HEK293 (cell line): ENCODE measurements around the gene SECTM1.
A peak's percentile ranks its signal among the peaks of the same experiment; 100 is the strongest.

ENCODE experiments used
- CTCF ChIA-PET: fragments of 350-600 bp; formaldehyde crosslinking; extraction: SDS; loops from one replicate; lab custom pipeline; 2021; ENCODE audit warnings: antibody characterized with exemption; lab: Yijun Ruan, JAX
- POLR2A ChIA-PET: fragments of 300-600 bp; formaldehyde crosslinking; extraction: SDS; loops from one replicate; lab custom pipeline; 2020; ENCODE audit warnings: antibody characterized with exemption, inconsistent platforms; lab: Yijun Ruan, JAX
- H3K27ac ChIP-seq: fragments of 200-500 bp; sonication (Bioruptor generic); 2 replicates; pipeline ENCODE4 v1.5.1; 2014; ENCODE audit warnings: low read depth, low read length, control low read depth, inconsistent platforms; ENCODE audit errors: extremely low read depth
- H3K36me3 ChIP-seq, 2 experiments: fragments of 200-500 bp in 1 of 2; sonication (Bioruptor generic) in 1 of 2; 1 replicate in 1 of 2; 2 replicates in 1 of 2; pipeline ENCODE4 v1.5.1; 2014 to 2017; ENCODE audit warnings: inconsistent platforms in 2 of 2, low read length in 2 of 2; ENCODE audit not compliant: control insufficient read depth in 2 of 2, insufficient read depth in 1 of 2
- H3K4me1 ChIP-seq: fragments of 200-500 bp; sonication (Bioruptor generic); 2 replicates; pipeline ENCODE4 v1.5.1; 2014; ENCODE audit warnings: mild to moderate bottlenecking, low read length, inconsistent platforms; ENCODE audit not compliant: control insufficient read depth, insufficient read depth
- H3K4me3 ChIP-seq: 2 replicates; pipeline ENCODE4 v1.5.1; 2011; ENCODE audit warnings: low read depth, mild to moderate bottlenecking, control low read depth, low read length, moderate library complexity
- H3K9me3 ChIP-seq: fragments of 200-500 bp; sonication (Bioruptor generic); 2 replicates; pipeline ENCODE4 v1.5.1; 2014; ENCODE audit warnings: low read depth, low read length, inconsistent platforms; ENCODE audit not compliant: control insufficient read depth, insufficient read depth
- BCL11A ChIP-seq: fragments of 450-650 bp; formaldehyde crosslinking; IDR thresholded peaks from 2 replicates; pipeline ENCODE4 v1.5.1; 2016; ENCODE audit warnings: low read depth, missing biosample characterization, missing genetic modification characterization
- EGR2 ChIP-seq: fragments of 450-650 bp; formaldehyde crosslinking; IDR thresholded peaks from 2 replicates; pipeline ENCODE4 v1.5.1; 2016; ENCODE audit warnings: low read depth, missing biosample characterization, missing genetic modification characterization
- HIC1 ChIP-seq: fragments of 450-650 bp; formaldehyde crosslinking; IDR thresholded peaks from 2 replicates; pipeline ENCODE4 v1.5.1; 2016; ENCODE audit warnings: missing biosample characterization, missing genetic modification characterization
- KLF9 ChIP-seq: fragments of 450-650 bp; formaldehyde crosslinking; IDR thresholded peaks from 2 replicates; pipeline ENCODE4 v1.5.1; 2016; ENCODE audit warnings: missing biosample characterization, missing genetic modification characterization, low read depth
- OSR2 ChIP-seq: fragments of 450-650 bp; formaldehyde crosslinking; IDR thresholded peaks from 2 replicates; pipeline ENCODE4 v1.5.1; 2016; ENCODE audit warnings: missing biosample characterization, missing genetic modification characterization
- REPIN1 ChIP-seq: fragments of 450-650 bp; formaldehyde crosslinking; IDR thresholded peaks from 2 replicates; pipeline ENCODE4 v1.5.1; 2017; ENCODE audit warnings: missing biosample characterization, missing genetic modification characterization, low read depth
- WT1 ChIP-seq: fragments of 450-650 bp; formaldehyde crosslinking; IDR thresholded peaks from 2 replicates; pipeline ENCODE4 v1.5.1; 2016; ENCODE audit warnings: missing biosample characterization, missing genetic modification characterization
- ZBTB17 ChIP-seq: fragments of 450-650 bp; formaldehyde crosslinking; IDR thresholded peaks from 2 replicates; pipeline ENCODE4 v1.5.1; 2016; ENCODE audit warnings: missing biosample characterization, missing genetic modification characterization
- ZBTB21 ChIP-seq: fragments of 450-650 bp; formaldehyde crosslinking; IDR thresholded peaks from 2 replicates; pipeline ENCODE4 v1.5.1; 2017; ENCODE audit warnings: missing biosample characterization, missing genetic modification characterization
- ZFHX2 ChIP-seq: fragments of 450-650 bp; formaldehyde crosslinking; conservative IDR thresholded peaks from 2 replicates; pipeline ENCODE4 v1.5.1; 2016; ENCODE audit warnings: missing biosample characterization, missing genetic modification characterization
- ZNF19 ChIP-seq: fragments of 450-650 bp; formaldehyde crosslinking; IDR thresholded peaks from 2 replicates; pipeline ENCODE4; 2016; ENCODE audit warnings: missing biosample characterization, missing genetic modification characterization, low read depth
- ZNF24 ChIP-seq: fragments of 450-650 bp; formaldehyde crosslinking; IDR thresholded peaks from 2 replicates; pipeline ENCODE4 v1.5.1; 2016; ENCODE audit warnings: missing biosample characterization, missing genetic modification characterization
- ZNF366 ChIP-seq: fragments of 450-650 bp; formaldehyde crosslinking; conservative IDR thresholded peaks from 2 replicates; pipeline ENCODE4 v1.5.1; 2016; ENCODE audit warnings: missing biosample characterization, missing genetic modification characterization
- ZNF394 ChIP-seq: fragments of 450-650 bp; formaldehyde crosslinking; IDR thresholded peaks from 2 replicates; pipeline ENCODE4 v1.5.1; 2016; ENCODE audit warnings: missing biosample characterization, missing genetic modification characterization, mild to moderate bottlenecking, moderate library complexity, borderline replicate concordance
- ZNF398 ChIP-seq: fragments of 450-650 bp; formaldehyde crosslinking; IDR thresholded peaks from 2 replicates; pipeline ENCODE4 v1.5.1; 2017; ENCODE audit warnings: missing biosample characterization, missing genetic modification characterization
- ZNF48 ChIP-seq: fragments of 450-650 bp; formaldehyde crosslinking; IDR thresholded peaks from 2 replicates; pipeline ENCODE4 v1.5.1; 2016; ENCODE audit warnings: missing biosample characterization, missing genetic modification characterization
- ZNF501 ChIP-seq: fragments of 450-650 bp; formaldehyde crosslinking; IDR thresholded peaks from 2 replicates; pipeline ENCODE4 v1.5.1; 2016; ENCODE audit warnings: missing biosample characterization, missing genetic modification characterization
- ZNF76 ChIP-seq: fragments of 450-650 bp; formaldehyde crosslinking; IDR thresholded peaks from 2 replicates; pipeline ENCODE4; 2016; ENCODE audit warnings: low read depth, missing biosample characterization, missing genetic modification characterization, borderline replicate concordance
- TF ChIP-seq, protein P1 (sequence below): fragments of 450-650 bp; formaldehyde crosslinking; IDR thresholded peaks from 2 replicates; pipeline ENCODE4 v1.5.1; 2017; ENCODE audit warnings: missing biosample characterization, missing genetic modification characterization
- TF ChIP-seq, protein P2 (sequence below): fragments of 450-650 bp; formaldehyde crosslinking; IDR thresholded peaks from 2 replicates; pipeline ENCODE4 v1.5.1; 2016; ENCODE audit warnings: missing biosample characterization, missing genetic modification characterization

Gene SECTM1

DNA sequence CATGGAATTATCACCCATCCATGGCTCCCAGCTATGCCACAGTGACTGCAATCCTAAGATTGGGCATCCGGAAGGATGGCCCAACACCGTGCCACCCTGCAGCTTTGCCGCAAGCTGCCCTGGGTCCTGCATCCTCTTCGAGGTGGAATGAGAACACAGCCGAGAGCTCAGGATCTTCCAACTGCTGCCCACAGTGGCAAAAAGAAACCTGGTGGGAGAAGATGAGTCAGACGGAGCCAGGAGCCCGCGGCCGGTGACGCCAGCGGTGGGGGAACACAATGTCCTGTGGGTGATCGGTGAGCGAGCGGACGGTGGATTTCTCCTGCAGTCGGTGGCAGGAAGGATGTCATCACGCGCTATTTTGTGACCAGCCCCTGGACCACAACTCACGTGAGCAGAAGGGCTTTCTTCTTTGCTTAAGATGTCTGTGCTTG lies 36.3 kb downstream of the SECTM1 start (continued):
- TF ChIP-seq ZNF398 (peak; percentile 93), ZBTB21 (tag by site-specific recombination) (peak; percentile 37; the same call in 1 of the 2 replicates), HIC1 (peak; percentile 88), ZFHX2 (tag by site-specific recombination) (peak; percentile 49), ZBTB17 (tag by site-specific recombination) (peak; percentile 91), OSR2 (tag by site-specific recombination) (peak; percentile 57; the same call in 1 of the 2 replicates), EGR2 (tag by site-specific recombination) (peak; percentile 46; the same call in 1 of the 2 replicates), ZNF366 (tag by site-specific recombination) (peak; percentile 84), BCL11A (0 out of 2 replicates have a peak, but pooled peaks have one; percentile 14)
- TF ChIP-seq, protein P1, sequence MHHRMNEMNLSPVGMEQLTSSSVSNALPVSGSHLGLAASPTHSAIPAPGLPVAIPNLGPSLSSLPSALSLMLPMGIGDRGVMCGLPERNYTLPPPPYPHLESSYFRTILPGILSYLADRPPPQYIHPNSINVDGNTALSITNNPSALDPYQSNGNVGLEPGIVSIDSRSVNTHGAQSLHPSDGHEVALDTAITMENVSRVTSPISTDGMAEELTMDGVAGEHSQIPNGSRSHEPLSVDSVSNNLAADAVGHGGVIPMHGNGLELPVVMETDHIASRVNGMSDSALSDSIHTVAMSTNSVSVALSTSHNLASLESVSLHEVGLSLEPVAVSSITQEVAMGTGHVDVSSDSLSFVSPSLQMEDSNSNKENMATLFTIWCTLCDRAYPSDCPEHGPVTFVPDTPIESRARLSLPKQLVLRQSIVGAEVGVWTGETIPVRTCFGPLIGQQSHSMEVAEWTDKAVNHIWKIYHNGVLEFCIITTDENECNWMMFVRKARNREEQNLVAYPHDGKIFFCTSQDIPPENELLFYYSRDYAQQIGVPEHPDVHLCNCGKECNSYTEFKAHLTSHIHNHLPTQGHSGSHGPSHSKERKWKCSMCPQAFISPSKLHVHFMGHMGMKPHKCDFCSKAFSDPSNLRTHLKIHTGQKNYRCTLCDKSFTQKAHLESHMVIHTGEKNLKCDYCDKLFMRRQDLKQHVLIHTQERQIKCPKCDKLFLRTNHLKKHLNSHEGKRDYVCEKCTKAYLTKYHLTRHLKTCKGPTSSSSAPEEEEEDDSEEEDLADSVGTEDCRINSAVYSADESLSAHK (tag by site-specific recombination), result peak; percentile 9; the same call in 1 of the 2 replicates

DNA sequence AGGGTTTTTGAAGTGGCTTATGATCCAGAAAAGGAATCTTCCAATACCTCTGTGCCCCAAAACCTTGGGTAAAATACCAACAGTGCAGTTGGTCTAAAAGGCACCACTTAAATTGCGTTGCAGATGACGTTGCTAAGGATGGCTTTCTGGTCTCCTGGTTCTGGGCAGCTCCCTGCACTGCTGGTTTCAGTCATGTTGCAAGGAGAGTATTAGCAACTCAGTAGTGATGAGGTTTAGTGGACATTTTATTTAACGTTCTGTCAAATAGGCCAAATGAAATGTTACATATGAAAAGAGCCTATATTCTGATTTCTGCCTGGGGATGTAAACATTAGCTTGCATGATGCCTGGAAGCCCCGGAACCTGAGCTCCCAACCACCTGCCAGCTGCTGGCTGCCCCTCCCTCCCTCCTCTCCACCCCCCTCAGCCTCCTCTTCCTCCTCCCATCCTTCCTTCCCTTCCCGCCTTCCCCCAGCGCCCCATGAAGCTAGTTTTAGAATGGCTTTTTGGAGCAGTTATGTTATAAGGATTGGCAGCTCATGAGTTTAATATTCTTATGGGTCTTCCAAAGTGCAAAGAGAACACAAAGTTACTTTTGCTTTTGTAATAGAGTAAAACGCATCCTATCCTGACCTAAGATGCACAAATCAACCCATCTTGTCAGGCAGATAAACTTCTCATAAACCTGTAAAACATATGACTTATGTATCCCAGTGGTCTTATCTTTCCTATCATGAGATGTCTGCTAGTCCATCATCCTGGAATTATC lies 36.9 kb downstream of the SECTM1 start:
- H3K9me3 ChIP-seq, result no peaks in the 10 kb centered on the region
- peaks cover 13% of the 10 kb centered on the region for H3K4me1 ChIP-seq
- no peak overlapping the region for H3K4me3 ChIP-seq
- CTCF ChIA-PET, result interaction anchor here (0.7 to 1.4 kb wide), 3 partner anchors 22 to 46 kb away, joined by 3 to 6 read pairs (median 4); no protein-coding TSS in a partner anchor
- POLR2A ChIA-PET, result interaction anchor here (0.6 to 3.4 kb wide), 3 partner anchors 16 to 38 kb away, joined by 3 to 15 read pairs (median 7); partner anchors contain the start of gene CSNK1D
- H3K36me3 ChIP-seq, result no peaks in the 10 kb centered on the region
- H3K27ac ChIP-seq, result peak overlapping the region; percentile 33; the same call in 1 of the 2 replicates
- TF ChIP-seq, protein P2, sequence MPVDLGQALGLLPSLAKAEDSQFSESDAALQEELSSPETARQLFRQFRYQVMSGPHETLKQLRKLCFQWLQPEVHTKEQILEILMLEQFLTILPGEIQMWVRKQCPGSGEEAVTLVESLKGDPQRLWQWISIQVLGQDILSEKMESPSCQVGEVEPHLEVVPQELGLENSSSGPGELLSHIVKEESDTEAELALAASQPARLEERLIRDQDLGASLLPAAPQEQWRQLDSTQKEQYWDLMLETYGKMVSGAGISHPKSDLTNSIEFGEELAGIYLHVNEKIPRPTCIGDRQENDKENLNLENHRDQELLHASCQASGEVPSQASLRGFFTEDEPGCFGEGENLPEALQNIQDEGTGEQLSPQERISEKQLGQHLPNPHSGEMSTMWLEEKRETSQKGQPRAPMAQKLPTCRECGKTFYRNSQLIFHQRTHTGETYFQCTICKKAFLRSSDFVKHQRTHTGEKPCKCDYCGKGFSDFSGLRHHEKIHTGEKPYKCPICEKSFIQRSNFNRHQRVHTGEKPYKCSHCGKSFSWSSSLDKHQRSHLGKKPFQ (tag by site-specific recombination), result no peak
- no peak for TF ChIP-seq ZNF48 (tag by site-specific recombination)
- TF ChIP-seq WT1 (tag by site-specific recombination), result no peak
- no peak for TF ChIP-seq ZNF394 (tag by site-specific recombination)
- TF ChIP-seq BCL11A, result no peak
- TF ChIP-seq REPIN1, result no peak
- no peak for TF ChIP-seq ZNF24
- no peak for TF ChIP-seq ZNF501 (tag by site-specific recombination)
- peak; percentile 84 for TF ChIP-seq ZNF398
- 0 out of 2 replicates have a peak, but pooled peaks have one; percentile 10 for TF ChIP-seq KLF9
- no peak for TF ChIP-seq ZNF19 (tag by site-specific recombination)
- TF ChIP-seq ZNF76, result no peak; the same call in 1 of the 2 replicates
